Fibroblast of lung (primary cell): Measurements from ENCODE around the gene UNC45A. TPM values are rescaled to one million over a fixed set of nuclear protein-coding genes. Genes with fewer than 3 reads are reported as not detected.

Experiments used
- DNase-seq, 2 donors: peaks; one replicate each; pipeline versions ENCODE4 v3.0.0 to v3.0.0-alpha.2; 2010; ENCODE audit warnings: low read depth in 2 of 2
- H2AFZ ChIP-seq: 2 replicates; pipeline ENCODE4 v1.5.1; 2012; ENCODE audit warnings: low read length, control low read depth, inconsistent platforms
- H3K27ac ChIP-seq: 2 replicates; pipeline ENCODE4 v1.5.1; 2011; ENCODE audit warnings: low read length, control low read depth; ENCODE audit not compliant: insufficient read depth
- H3K27me3 ChIP-seq: 2 replicates; pipeline ENCODE4 v1.5.1; 2011; ENCODE audit warnings: mild to moderate bottlenecking, low read length; ENCODE audit not compliant: control insufficient read depth, insufficient read depth
- H3K36me3 ChIP-seq: 2 replicates; pipeline ENCODE4 v1.5.1; 2011; ENCODE audit warnings: low read length; ENCODE audit not compliant: control insufficient read depth, insufficient read depth
- H3K4me1 ChIP-seq: 2 replicates; pipeline ENCODE4 v1.5.1; 2011; ENCODE audit warnings: low read length; ENCODE audit not compliant: control insufficient read depth, insufficient read depth; ENCODE audit errors: extremely low read depth
- H3K4me2 ChIP-seq: 2 replicates; pipeline ENCODE4 v1.5.1; 2011; ENCODE audit warnings: low read length, control low read depth; ENCODE audit not compliant: insufficient read depth; ENCODE audit errors: extremely low read depth
- H3K4me3 ChIP-seq, 4 experiments: fragments of 200-600 bp in 1 of 4; sonication (generic) in 1 of 4; replicated peaks in 1 of 4; 2 replicates each; pipeline ENCODE4 v1.5.1; 2011 to 2016; ENCODE audit warnings: low read length in 4 of 4, low read depth in 3 of 4, mild to moderate bottlenecking in 3 of 4, control low read depth in 2 of 4, inconsistent platforms in 1 of 4, mixed read lengths in 1 of 4; ENCODE audit not compliant: insufficient read depth in 1 of 4; ENCODE audit errors: control extremely low read depth in 1 of 4
- H3K79me2 ChIP-seq: 2 replicates; pipeline ENCODE4 v1.5.1; 2012; ENCODE audit warnings: mild to moderate bottlenecking, low read length, inconsistent platforms; ENCODE audit not compliant: control insufficient read depth, insufficient read depth
- H3K9ac ChIP-seq: 2 replicates; pipeline ENCODE4 v1.5.1; 2011; ENCODE audit warnings: mild to moderate bottlenecking, low read length, control low read depth; ENCODE audit not compliant: insufficient read depth
- H3K9me3 ChIP-seq: 2 replicates; pipeline ENCODE4 v1.5.1; 2012; ENCODE audit warnings: low read depth, low read length; ENCODE audit not compliant: control insufficient read depth, insufficient read depth
- H4K20me1 ChIP-seq: 2 replicates; pipeline ENCODE4 v1.5.1; 2011; ENCODE audit warnings: low read length; ENCODE audit not compliant: control insufficient read depth, insufficient read depth; ENCODE audit errors: extremely low read depth
- EZH2 ChIP-seq: IDR thresholded peaks from 2 replicates; pipeline ENCODE4 v1.5.1; 2012; ENCODE audit warnings: low read length, control low read depth, mild to moderate bottlenecking; ENCODE audit errors: missing control alignments
- polyA plus RNA-seq, 2 donors: library from polyadenylated mRNA; depleted of rRNA in 1 of 2; stranded (reverse) in 1 of 2; unstranded in 1 of 2; fragments of >200 nt; gene quantifications; 2 replicates each; pipeline ENCODE4 v1.2.1, GENCODE V29; 2011 to 2012; ENCODE audit warnings: missing spikeins in 1 of 2
- total RNA-seq: library from RNA; depleted of rRNA; stranded (reverse); fragments of >200 nt; gene quantifications from 2 replicates; pipeline ENCODE4 v1.2.1, GENCODE V29; 2014
- TF ChIP-seq, protein P1 (sequence below), 2 donors: IDR thresholded peaks in 1 of 2; conservative IDR thresholded peaks in 1 of 2; 1 replicate in 1 of 2; 2 replicates in 1 of 2; pipeline ENCODE4 v1.5.1; 2011 to 2012; ENCODE audit warnings: low read length in 2 of 2, control low read depth in 1 of 2, inconsistent platforms in 1 of 2, low read depth in 1 of 2, mild to moderate bottlenecking in 1 of 2

The UNC45A gene
- total and polyA plus RNA-seq, 2 donors (not counting 1 experiment from before 2014, with no cell fraction given): 41.7 to 104 TPM

DNA sequence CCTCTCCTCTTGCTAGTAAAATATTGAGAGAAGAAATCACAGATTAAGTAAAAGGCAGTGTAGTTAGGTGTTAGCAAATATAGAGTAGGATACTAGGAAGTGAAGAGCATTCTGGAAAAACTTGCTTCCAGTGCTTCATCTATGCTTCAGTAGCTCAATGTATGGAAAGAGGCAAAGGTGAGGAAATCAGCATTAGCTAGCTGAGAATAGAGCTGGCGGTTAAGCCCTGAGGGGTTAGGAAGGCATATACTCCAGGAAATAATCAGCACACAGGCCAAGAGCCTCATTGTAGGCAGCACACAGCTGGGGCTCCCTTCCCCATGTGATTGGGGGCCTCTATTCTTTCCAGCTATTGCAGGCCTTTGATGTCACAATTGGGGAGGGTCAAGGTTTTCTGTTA lies 33.3 kb downstream of the UNC45A start:
- Histone ChIP-seq H3K4me2 (no peak overlapping the region), H3K9me3 (no peaks in the 10 kb centered on the region), H4K20me1 (no peaks in the 10 kb centered on the region), H3K79me2 (no peaks in the 10 kb centered on the region), H3K27me3 (no peaks in the 10 kb centered on the region), H3K4me3 (no peak overlapping the region), H3K36me3 (peaks cover 16% of the 10 kb centered on the region), H3K9ac (no peak overlapping the region), H3K27ac (no peak overlapping the region), H2AFZ (no peak overlapping the region), H3K4me1 (no peaks in the 10 kb centered on the region)
- no peak for DNase-seq
- TF ChIP-seq, protein P1, sequence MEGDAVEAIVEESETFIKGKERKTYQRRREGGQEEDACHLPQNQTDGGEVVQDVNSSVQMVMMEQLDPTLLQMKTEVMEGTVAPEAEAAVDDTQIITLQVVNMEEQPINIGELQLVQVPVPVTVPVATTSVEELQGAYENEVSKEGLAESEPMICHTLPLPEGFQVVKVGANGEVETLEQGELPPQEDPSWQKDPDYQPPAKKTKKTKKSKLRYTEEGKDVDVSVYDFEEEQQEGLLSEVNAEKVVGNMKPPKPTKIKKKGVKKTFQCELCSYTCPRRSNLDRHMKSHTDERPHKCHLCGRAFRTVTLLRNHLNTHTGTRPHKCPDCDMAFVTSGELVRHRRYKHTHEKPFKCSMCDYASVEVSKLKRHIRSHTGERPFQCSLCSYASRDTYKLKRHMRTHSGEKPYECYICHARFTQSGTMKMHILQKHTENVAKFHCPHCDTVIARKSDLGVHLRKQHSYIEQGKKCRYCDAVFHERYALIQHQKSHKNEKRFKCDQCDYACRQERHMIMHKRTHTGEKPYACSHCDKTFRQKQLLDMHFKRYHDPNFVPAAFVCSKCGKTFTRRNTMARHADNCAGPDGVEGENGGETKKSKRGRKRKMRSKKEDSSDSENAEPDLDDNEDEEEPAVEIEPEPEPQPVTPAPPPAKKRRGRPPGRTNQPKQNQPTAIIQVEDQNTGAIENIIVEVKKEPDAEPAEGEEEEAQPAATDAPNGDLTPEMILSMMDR (conservative IDR thresholded peaks at IDR 0.05 in 1 of 2, IDR thresholded peaks at IDR 0.05 in 1 of 2; ENCODE audit: low read depth in 1 of 2, low read length in 2 of 2): no peak
- TF ChIP-seq EZH2: no peak

DNA sequence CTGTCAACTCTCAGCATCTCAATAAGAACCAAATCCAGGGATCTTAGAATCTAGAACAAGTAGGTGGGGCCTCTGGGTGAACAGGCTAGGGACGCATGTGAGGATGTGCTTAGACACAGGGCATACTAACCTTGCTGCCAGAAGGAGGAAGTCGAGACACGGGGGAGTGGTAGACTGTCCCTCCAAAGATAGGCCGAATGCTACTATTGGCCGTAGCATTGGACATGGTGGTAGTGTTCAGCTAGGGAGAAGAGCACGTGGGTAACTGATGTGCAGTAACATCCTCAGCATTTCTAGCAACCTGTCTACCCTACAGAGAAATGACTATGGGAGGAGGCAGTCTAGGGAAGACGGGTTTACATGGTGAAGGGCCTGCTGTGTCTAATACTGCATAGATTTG lies 35.2 kb downstream of the UNC45A start:
- TF ChIP-seq EZH2: no peak
- TF ChIP-seq, protein P1 (conservative IDR thresholded peaks at IDR 0.05 in 1 of 2, IDR thresholded peaks at IDR 0.05 in 1 of 2; ENCODE audit: low read depth in 1 of 2, low read length in 2 of 2): no peak
- Histone ChIP-seq H3K9ac (no peak overlapping the region), H3K4me1 (no peaks in the 10 kb centered on the region), H3K79me2 (no peaks in the 10 kb centered on the region), H3K9me3 (no peaks in the 10 kb centered on the region), H3K36me3 (peaks cover 22% of the 10 kb centered on the region), H4K20me1 (no peaks in the 10 kb centered on the region), H3K27ac (no peak overlapping the region), H3K4me3 (no peak overlapping the region), H2AFZ (no peak overlapping the region), H3K27me3 (no peaks in the 10 kb centered on the region), H3K4me2 (no peak overlapping the region)
- no peak for DNase-seq

DNA sequence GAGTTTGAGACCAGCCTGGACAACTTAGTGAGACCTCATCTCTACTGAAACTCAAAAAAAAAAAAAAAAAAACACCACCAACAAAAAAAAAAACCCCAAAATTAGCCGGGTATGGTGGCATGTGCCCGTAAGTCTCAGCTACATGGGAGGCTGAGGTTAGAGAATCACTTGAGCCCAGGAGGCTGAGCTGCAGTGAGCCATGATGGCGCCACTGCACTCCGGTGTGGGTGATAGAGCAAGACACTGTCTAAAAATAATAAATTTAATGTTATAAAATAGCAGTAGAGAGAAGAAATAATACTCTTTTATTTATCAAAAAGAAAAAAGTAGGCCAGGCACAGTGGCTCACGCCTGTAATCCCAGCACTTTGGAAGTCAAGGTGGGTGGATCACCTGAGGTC lies 37.0 kb downstream of the UNC45A start:
- H3K4me3 ChIP-seq: no peak overlapping the region
- H3K36me3 ChIP-seq: peaks cover 17% of the 10 kb centered on the region
- no peak for DNase-seq
- H3K9ac ChIP-seq: no peak overlapping the region
- H3K9me3 ChIP-seq: no peaks in the 10 kb centered on the region
- H4K20me1 ChIP-seq: no peaks in the 10 kb centered on the region
- H3K27ac ChIP-seq: no peak overlapping the region
- no peaks in the 10 kb centered on the region for H3K27me3 ChIP-seq
- no peaks in the 10 kb centered on the region for H3K4me1 ChIP-seq
- H3K79me2 ChIP-seq: no peaks in the 10 kb centered on the region
- H3K4me2 ChIP-seq: no peak overlapping the region
- H2AFZ ChIP-seq: no peak overlapping the region
- TF ChIP-seq, protein P1 (conservative IDR thresholded peaks at IDR 0.05 in 1 of 2, IDR thresholded peaks at IDR 0.05 in 1 of 2; ENCODE audit: low read depth in 1 of 2, low read length in 2 of 2): no peak
- no peak for TF ChIP-seq EZH2
